ENCODE data around the gene GEMIN7. TPM values are rescaled to one million over a fixed set of nuclear protein-coding genes. Genes with fewer than 3 reads are reported as not detected.
A peak's percentile ranks its signal among the peaks of the same experiment; 100 is the strongest.

GEMIN7 gene
- total RNA-seq, 4 donors from 2014 or later = 28.7 to 34.2 (median 29.6) TPM; not detected in 1

DNA sequence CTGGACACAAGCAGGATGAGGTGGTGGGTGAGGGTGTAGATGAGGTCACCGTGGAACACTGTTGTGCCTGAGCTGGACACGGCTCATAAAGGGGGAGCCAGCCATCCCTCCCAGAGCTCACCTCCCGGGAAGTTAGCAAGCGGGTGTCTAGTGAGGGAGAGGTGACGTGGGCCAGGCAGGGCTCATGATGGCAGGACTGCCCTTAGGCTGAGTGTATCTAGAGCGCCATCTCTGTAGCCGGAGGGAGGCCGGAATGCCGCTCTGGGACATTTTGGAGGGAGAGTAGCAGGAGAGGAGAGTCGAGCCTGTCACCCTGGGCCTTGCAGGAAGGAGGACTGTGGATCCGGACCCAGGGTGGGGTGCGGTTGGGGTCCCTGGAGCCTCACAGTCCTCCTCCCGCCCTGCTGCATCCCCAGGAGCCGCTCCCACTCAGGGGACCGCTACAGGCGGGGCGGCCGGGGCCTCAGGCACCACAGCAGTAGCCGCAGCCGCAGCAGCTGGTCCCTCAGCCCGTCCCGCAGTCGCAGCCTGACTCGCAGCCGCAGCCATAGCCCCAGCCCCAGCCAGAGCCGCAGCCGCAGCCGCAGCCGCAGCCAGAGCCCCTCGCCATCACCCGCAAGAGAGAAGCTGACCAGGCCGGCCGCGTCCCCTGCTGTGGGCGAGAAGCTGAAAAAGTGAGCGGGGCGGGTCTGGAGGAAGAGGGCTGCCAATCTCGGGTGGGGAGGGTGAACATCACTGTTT, 12.0 kb upstream of the GEMIN7 start:
- Histone ChIP-seq H3K9me3 (no peaks in the 10 kb centered on the region), H3K4me3 (no peak overlapping the region), H3K36me3 (peaks cover 0 to 97% (median 0%) of the 10 kb centered on the region in 3 donors), H3K4me1 (no peaks in the 10 kb centered on the region), H3K27ac (no peak overlapping the region), H3K27me3 (no peaks in the 10 kb centered on the region)
- peak in 1 of 3 donors; percentile 44 for DNase-seq
- TF ChIP-seq POLR2A (IDR thresholded peaks at IDR 0.05) = no peak
- TF ChIP-seq, protein P1, sequence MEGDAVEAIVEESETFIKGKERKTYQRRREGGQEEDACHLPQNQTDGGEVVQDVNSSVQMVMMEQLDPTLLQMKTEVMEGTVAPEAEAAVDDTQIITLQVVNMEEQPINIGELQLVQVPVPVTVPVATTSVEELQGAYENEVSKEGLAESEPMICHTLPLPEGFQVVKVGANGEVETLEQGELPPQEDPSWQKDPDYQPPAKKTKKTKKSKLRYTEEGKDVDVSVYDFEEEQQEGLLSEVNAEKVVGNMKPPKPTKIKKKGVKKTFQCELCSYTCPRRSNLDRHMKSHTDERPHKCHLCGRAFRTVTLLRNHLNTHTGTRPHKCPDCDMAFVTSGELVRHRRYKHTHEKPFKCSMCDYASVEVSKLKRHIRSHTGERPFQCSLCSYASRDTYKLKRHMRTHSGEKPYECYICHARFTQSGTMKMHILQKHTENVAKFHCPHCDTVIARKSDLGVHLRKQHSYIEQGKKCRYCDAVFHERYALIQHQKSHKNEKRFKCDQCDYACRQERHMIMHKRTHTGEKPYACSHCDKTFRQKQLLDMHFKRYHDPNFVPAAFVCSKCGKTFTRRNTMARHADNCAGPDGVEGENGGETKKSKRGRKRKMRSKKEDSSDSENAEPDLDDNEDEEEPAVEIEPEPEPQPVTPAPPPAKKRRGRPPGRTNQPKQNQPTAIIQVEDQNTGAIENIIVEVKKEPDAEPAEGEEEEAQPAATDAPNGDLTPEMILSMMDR (IDR thresholded peaks at IDR 0.05) = no peak

DNA sequence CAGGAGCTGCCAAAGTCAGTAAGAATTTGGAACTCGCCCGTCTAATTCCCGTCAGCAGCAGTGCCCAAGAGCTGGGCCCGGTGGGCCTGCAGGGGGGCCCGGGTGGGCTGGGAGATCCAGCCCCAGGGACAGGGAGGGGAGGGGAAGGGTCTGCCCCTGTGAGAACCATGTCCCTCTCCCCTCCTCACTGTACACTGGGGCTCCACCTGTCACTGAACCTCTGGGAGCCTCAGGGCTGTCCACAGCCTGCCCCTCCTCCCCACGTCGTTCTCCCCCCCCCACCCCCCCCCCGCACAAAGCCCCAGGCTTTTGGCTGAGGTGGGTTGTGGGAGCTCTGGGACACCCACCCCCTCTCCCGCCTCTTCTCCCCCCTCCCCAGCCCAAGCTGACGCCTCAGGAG, 11.0 kb upstream of the GEMIN7 start:
- Histone ChIP-seq H3K4me1 (no peaks in the 10 kb centered on the region), H3K4me3 (no peak overlapping the region), H3K36me3 (peaks cover 0 to 92% (median 0%) of the 10 kb centered on the region in 3 donors), H3K9me3 (no peaks in the 10 kb centered on the region), H3K27me3 (no peaks in the 10 kb centered on the region), H3K27ac (no peak overlapping the region)
- TF ChIP-seq, protein P1 (IDR thresholded peaks at IDR 0.05) = no peak
- no peak for TF ChIP-seq POLR2A (IDR thresholded peaks at IDR 0.05)
- DNase-seq = no peak

DNA sequence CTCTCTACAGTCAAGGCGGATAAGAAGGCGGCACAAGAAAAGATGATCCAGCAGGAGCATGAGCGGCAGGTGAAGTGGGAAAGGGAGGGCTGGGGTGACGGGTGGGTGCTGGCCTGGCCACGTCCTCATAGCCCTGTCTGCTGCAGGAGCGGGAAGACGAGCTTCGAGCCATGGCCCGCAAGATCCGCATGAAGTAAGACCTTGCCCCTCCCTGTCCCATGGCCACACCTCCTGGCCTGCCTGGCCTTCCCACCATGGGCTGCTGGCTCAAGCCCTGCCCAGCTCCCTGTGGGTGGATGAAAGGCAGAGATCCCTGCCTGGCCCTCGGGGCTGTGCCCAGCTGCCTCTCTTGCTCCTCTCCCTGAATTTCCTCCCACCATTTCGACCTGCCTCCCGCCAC, 10.0 kb upstream of the GEMIN7 start:
- Histone ChIP-seq H3K4me3 (no peak overlapping the region), H3K9me3 (no peaks in the 10 kb centered on the region), H3K36me3 (peaks cover 0 to 82% (median 0%) of the 10 kb centered on the region in 3 donors), H3K4me1 (no peaks in the 10 kb centered on the region), H3K27me3 (no peaks in the 10 kb centered on the region), H3K27ac (no peak overlapping the region)
- peak in 1 of 3 donors; percentile 64 for DNase-seq
- no peak for TF ChIP-seq POLR2A (IDR thresholded peaks at IDR 0.05)
- TF ChIP-seq, protein P1 (IDR thresholded peaks at IDR 0.05) = no peak

DNA sequence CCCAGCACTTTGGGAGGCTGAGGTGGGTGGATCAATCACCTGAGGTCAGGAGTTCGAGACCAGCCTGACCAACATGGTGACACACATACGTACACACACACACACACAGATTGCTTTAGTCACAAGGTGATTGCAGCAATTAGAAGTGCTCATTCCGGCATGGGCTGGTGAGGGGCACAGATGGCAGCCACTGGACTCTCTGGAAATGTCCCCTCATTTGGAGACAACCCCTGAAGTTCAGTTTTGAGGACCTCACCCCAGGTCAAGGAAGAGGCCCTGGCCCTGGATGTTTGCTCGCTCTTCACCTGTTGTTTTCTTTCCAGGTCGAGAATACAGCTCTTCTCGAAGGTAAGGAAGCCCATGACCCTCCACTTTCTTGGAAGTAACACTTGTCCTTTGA, 8.8 kb upstream of the GEMIN7 start:
- TF ChIP-seq POLR2A (IDR thresholded peaks at IDR 0.05) = no peak
- TF ChIP-seq, protein P1 (IDR thresholded peaks at IDR 0.05) = no peak
- no peak overlapping the region for H3K4me3 ChIP-seq
- no peaks in the 10 kb centered on the region for H3K9me3 ChIP-seq
- DNase-seq = no peak
- peaks cover 0 to 8% (median under 1%) of the 10 kb centered on the region in 4 donors for H3K4me1 ChIP-seq
- no peak overlapping the region for H3K27ac ChIP-seq
- H3K27me3 ChIP-seq = no peaks in the 10 kb centered on the region
- peaks cover 0 to 71% (median 0%) of the 10 kb centered on the region in 3 donors for H3K36me3 ChIP-seq

DNA sequence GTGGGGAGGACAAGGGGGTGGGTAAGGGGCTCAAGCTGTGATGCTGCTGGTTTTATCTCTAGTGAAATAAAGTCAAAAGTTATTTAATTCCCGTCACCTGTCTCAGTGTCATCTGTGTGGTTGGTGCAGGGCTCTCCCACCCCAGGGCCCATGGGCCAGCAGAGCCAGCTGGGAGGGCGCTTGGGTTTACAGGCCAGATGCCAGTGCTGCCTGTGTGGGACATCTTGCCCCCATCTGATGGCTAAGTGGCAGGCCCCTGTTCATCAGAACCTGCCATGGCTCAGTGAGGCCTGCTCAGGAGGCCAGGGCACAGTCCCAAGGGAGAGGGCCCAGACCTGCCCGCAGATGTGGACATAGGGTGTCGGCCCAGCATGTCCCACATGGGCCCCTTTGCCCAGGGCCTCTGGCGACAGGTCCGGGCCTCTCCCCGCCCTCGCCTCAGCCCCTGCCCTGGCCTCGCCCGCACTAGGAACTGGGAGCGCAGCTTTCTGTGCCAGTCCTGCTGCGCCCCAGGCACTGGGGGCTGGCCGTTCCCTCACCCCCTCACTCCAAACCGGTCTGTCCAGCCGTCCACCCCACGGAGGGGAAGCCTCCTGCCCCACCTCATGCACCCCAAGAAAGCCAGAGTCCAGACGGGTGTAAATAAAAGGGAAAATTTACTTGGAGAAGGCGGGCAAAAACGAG, 8.1 kb upstream of the GEMIN7 start:
- H3K4me3 ChIP-seq = no peak overlapping the region
- no peaks in the 10 kb centered on the region for H3K27me3 ChIP-seq
- peaks cover 0 to 63% (median 0%) of the 10 kb centered on the region in 3 donors for H3K36me3 ChIP-seq
- DNase-seq = no peak
- no peaks in the 10 kb centered on the region for H3K9me3 ChIP-seq
- no peak for TF ChIP-seq POLR2A (IDR thresholded peaks at IDR 0.05)
- TF ChIP-seq, protein P1 (IDR thresholded peaks at IDR 0.05) = no peak
- no peak overlapping the region for H3K27ac ChIP-seq
- peaks cover 0 to 14% (median 4%) of the 10 kb centered on the region in 4 donors for H3K4me1 ChIP-seq
